Measurements from ENCODE around the gene HOXB6. TPM values are rescaled to one million over a fixed set of nuclear protein-coding genes. Genes with fewer than 3 reads are reported as not detected.

Gene HOXB6
- 0.63 and 13.1 TPM in 2 replicates for total RNA-seq (ENCODE audit: low replicate concordance)

DNA sequence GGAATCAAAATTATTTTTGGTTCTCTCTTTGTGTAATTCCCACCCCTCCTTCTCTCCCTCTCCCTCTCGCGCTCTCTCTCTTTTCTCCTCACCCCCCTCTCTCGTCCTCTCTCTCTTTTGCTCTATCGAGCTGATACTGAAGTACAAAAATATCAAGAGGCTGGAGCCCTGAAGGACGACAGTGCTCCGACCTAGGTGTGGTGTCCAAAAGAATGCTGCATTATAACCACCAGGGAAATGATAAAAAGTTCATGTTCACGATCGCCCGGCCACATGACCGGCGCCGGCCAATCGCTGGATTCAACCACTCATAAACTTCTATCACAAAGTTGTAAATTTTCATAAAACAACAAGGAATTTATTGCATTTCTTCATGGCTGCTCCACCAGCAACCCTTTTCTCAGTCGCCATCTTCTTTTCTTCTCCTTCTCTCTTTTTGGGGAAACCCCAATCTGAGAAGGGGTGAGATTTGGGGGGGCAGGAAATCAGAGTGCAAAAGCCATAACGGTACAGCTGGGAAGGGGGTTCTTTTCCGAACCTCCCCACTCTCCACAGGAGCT lies at the start of gene HOXB6:
HOXB6 (minus strand) TSS at position 217 of the 560 bp plus-strand sequence. CDS start 6,836 bp downstream, outside the sequence.
- H3K4me3 ChIP-seq (ENCODE audit: low read depth, low read length) = peak within 1 kb of the TSS; percentile 58
- TF ChIP-seq, protein P1, sequence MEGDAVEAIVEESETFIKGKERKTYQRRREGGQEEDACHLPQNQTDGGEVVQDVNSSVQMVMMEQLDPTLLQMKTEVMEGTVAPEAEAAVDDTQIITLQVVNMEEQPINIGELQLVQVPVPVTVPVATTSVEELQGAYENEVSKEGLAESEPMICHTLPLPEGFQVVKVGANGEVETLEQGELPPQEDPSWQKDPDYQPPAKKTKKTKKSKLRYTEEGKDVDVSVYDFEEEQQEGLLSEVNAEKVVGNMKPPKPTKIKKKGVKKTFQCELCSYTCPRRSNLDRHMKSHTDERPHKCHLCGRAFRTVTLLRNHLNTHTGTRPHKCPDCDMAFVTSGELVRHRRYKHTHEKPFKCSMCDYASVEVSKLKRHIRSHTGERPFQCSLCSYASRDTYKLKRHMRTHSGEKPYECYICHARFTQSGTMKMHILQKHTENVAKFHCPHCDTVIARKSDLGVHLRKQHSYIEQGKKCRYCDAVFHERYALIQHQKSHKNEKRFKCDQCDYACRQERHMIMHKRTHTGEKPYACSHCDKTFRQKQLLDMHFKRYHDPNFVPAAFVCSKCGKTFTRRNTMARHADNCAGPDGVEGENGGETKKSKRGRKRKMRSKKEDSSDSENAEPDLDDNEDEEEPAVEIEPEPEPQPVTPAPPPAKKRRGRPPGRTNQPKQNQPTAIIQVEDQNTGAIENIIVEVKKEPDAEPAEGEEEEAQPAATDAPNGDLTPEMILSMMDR (IDR thresholded peaks at IDR 0.05; ENCODE audit: insufficient read depth, low read length) = no peak
- DNase-seq (ENCODE audit: low read depth) = no peak

- no peak overlapping the region for H3K4me3 ChIP-seq (ENCODE audit: low read depth, low read length)
- DNase-seq (ENCODE audit: low read depth) = no peak
- TF ChIP-seq, protein P1 (IDR thresholded peaks at IDR 0.05; ENCODE audit: insufficient read depth, low read length) = no peak
Measured at GRCh38 chr17:48649741-48650140, 45.0 kb upstream of the HOXB6 start.

GRCh38 chr17:48647963-48648245 lies 43.1 kb upstream of the HOXB6 start:
- no peak for DNase-seq (ENCODE audit: low read depth)
- TF ChIP-seq, protein P1 (IDR thresholded peaks at IDR 0.05; ENCODE audit: insufficient read depth, low read length) = no peak
- H3K4me3 ChIP-seq (ENCODE audit: low read depth, low read length) = no peak overlapping the region

DNA sequence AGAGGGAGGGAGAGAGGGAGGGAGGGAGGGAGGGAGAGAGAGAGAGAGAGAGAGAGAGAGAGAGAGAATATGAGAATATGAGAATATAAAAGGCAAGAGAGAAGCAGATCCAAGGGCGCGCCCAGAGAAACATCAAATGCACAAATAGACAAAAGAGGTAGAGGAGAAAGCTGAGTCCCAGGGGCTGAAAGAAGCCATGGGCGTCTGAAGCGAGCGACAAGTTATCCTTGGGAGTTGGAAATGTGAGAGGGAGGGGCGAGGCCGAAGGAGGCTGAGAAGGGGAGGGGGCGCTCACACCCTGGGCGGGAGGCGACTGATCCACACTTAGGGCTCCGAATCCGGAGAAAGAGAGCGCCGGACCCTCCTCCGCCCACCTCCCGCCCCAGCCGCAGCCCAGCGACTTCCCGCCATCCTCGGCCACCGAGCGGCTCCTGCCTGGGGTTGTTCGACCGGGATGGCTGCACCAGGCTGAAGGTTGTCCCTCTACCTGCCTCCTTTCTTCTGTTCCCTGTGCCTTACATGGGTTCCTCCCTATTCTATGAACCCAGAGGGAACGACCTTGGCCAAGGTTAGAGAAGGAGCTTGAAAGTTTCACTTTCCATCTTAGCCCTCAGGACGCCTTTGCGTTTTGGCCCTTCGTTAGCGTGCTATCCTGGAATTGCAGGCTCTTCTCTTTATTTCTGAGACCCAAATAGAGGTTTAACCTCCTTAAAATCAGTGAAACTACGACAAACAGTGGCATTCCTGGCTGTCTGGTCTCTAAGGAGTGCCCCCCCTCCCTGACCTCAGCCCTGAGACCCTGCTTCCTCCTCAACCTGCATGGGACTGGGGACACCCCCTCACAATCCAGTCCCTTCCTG lies 42.5 kb upstream of the HOXB6 start:
- TF ChIP-seq, protein P1 (IDR thresholded peaks at IDR 0.05; ENCODE audit: insufficient read depth, low read length) = no peak
- peak; percentile 16 for DNase-seq (ENCODE audit: low read depth)

GRCh38 chr17:48646183-48647102 lies 41.7 kb upstream of the HOXB6 start:
- DNase-seq (ENCODE audit: low read depth) = no peak
- TF ChIP-seq, protein P1 (IDR thresholded peaks at IDR 0.05; ENCODE audit: insufficient read depth, low read length) = no peak
- no peak overlapping the region for H3K4me3 ChIP-seq (ENCODE audit: low read depth, low read length)

More for the DNA sequence above, 42.5 kb upstream of the HOXB6 start:
- H3K4me3 ChIP-seq (ENCODE audit: low read depth, low read length) = peak overlapping the region; percentile 59

- no peak for DNase-seq (ENCODE audit: low read depth)
- TF ChIP-seq, protein P1 (IDR thresholded peaks at IDR 0.05; ENCODE audit: insufficient read depth, low read length) = no peak
- H3K4me3 ChIP-seq (ENCODE audit: low read depth, low read length) = no peak overlapping the region
Measured at GRCh38 chr17:48645639-48646182, 40.9 kb upstream of the HOXB6 start.
